B cell (primary cell): ENCODE results near the gene AKR1B15. TPM values are rescaled to one million over a fixed set of nuclear protein-coding genes. Genes with fewer than 3 reads are reported as not detected.

Source experiments
- ATAC-seq: fragments of 200-7000 bp; cut with Tn5 transposase; one replicate; pipeline ENCODE4 v1.10.0; 2021; ENCODE audit warnings: low read depth, mild to moderate bottlenecking, moderate number of reproducible peaks, moderate library complexity
- CTCF ChIA-PET: fragments of 350-600 bp; sonication (Branson Sonifier 250); formaldehyde crosslinking; loops from one replicate; lab custom pipeline; 2021; ENCODE audit warnings: antibody characterized with exemption, inconsistent platforms; lab: Charles Lee
- POLR2A ChIA-PET: fragments of 350-600 bp; sonication (Branson Sonifier 250); formaldehyde crosslinking; loops from one replicate; lab custom pipeline; 2021; ENCODE audit warnings: antibody characterized with exemption; lab: Charles Lee
- DNase-seq: peaks from one replicate; pipeline ENCODE4 v3.0.0; 2013
- H2AFZ ChIP-seq: 2 replicates; pipeline ENCODE4 v1.6.1; 2012; ENCODE audit warnings: mild to moderate bottlenecking, low read depth, low read length; ENCODE audit not compliant: insufficient read depth, poor library complexity, severe bottlenecking
- H3K27ac ChIP-seq, 2 donors: 1 replicate in 1 of 2; 2 replicates in 1 of 2; pipeline ENCODE4 v1.5.1; 2012 to 2013; ENCODE audit warnings: low read length in 2 of 2, mild to moderate bottlenecking in 2 of 2, moderate library complexity in 1 of 2
- H3K27me3 ChIP-seq, 4 experiments: fragments of 200-600 bp in 1 of 4; sonication (generic) in 1 of 4; replicated peaks in 1 of 4; 1 replicate in 2 of 4; 2 replicates in 2 of 4; pipeline versions ENCODE4 v1.6.1 to v1.7.0; 2013 to 2016; ENCODE audit warnings: low read length in 3 of 4, mild to moderate bottlenecking in 2 of 4, mixed read lengths in 1 of 4, moderate library complexity in 1 of 4; ENCODE audit not compliant: insufficient read depth in 4 of 4, control insufficient read depth in 3 of 4; ENCODE audit errors: control extremely low read depth in 1 of 4
- H3K36me3 ChIP-seq, 2 experiments: replicated peaks in 1 of 2; 1 replicate in 1 of 2; 2 replicates in 1 of 2; pipeline versions ENCODE4 v1.6.1 to v1.7.1; 2013; ENCODE audit warnings: low read length in 1 of 2; ENCODE audit not compliant: insufficient read depth in 2 of 2, control insufficient read depth in 1 of 2; ENCODE audit errors: control extremely low read depth in 1 of 2, extremely low read depth in 1 of 2
- H3K4me1 ChIP-seq, 2 donors: fragments of 200-600 bp in 1 of 2; sonication (generic) in 1 of 2; 1 replicate in 1 of 2; 2 replicates in 1 of 2; pipeline versions ENCODE4 v1.5.1 to v1.6.1; 2013 to 2017; ENCODE audit warnings: low read length in 2 of 2; ENCODE audit not compliant: control insufficient read depth in 2 of 2, insufficient read depth in 2 of 2
- H3K4me2 ChIP-seq: replicated peaks from 2 replicates; pipeline ENCODE3; 2012; ENCODE audit warnings: mild to moderate bottlenecking, low read depth, low read length; ENCODE audit not compliant: poor library complexity, severe bottlenecking
- H3K4me3 ChIP-seq, 5 experiments: fragments of 200-600 bp in 1 of 5; sonication (generic) in 1 of 5; 1 replicate in 3 of 5; 2 replicates in 2 of 5; pipeline versions ENCODE4 v1.5.1 to v1.7.0; 2011 to 2016; ENCODE audit warnings: low read length in 4 of 5, mild to moderate bottlenecking in 4 of 5, low read depth in 2 of 5, control low read depth in 1 of 5, moderate library complexity in 1 of 5; ENCODE audit not compliant: insufficient read depth in 1 of 5; ENCODE audit errors: control extremely low read depth in 1 of 5, extremely low read depth in 1 of 5
- H3K79me2 ChIP-seq: fragments of 200-600 bp; sonication (generic); one replicate; pipeline ENCODE4 v1.6.0; 2016; ENCODE audit warnings: low read length; ENCODE audit not compliant: control insufficient read depth, insufficient read depth
- H3K9ac ChIP-seq: fragments of 200-600 bp; sonication (generic); 2 replicates; pipeline ENCODE4 v1.6.1; 2017; ENCODE audit warnings: mild to moderate bottlenecking, low read length, moderate library complexity
- H3K9me3 ChIP-seq, 3 donors: one replicate each; pipeline versions ENCODE4 v1.6.1 to v1.7.1; 2013; ENCODE audit warnings: low read length in 2 of 3; ENCODE audit not compliant: control insufficient read depth in 2 of 3, insufficient read depth in 1 of 3; ENCODE audit errors: control extremely low read depth in 1 of 3
- H4K20me1 ChIP-seq: 2 replicates; pipeline ENCODE4 v1.6.0; 2012; ENCODE audit warnings: mild to moderate bottlenecking, low read length; ENCODE audit not compliant: insufficient read depth, control insufficient read depth, poor library complexity, severe bottlenecking
- H3K27ac Mint-ChIP-seq: one replicate; pipeline ENCODE4 v1.8.0; 2021; ENCODE audit warnings: mixed read lengths
- H3K27me3 Mint-ChIP-seq: one replicate; pipeline ENCODE4 v1.8.0; 2021; ENCODE audit warnings: mixed read lengths
- H3K4me1 Mint-ChIP-seq: one replicate; pipeline ENCODE4 v1.8.0; 2021; ENCODE audit warnings: mixed read lengths
- H3K4me3 Mint-ChIP-seq: one replicate; pipeline ENCODE4 v1.8.0; 2021; ENCODE audit warnings: mixed read lengths
- H3K9me3 Mint-ChIP-seq: one replicate; pipeline ENCODE4 v1.8.0; 2022; ENCODE audit warnings: mixed read lengths; ENCODE audit not compliant: insufficient read depth
- EZH2 ChIP-seq: IDR thresholded peaks from 2 replicates; pipeline ENCODE4 v1.6.1; 2012; ENCODE audit warnings: borderline replicate concordance, low read depth, mild to moderate bottlenecking, moderate library complexity, low read length; ENCODE audit not compliant: insufficient read depth, poor library complexity, severe bottlenecking
- WGBS: methylation state at CpG from one replicate; pipeline ENCODE4 v1.1.5; 2013; ENCODE audit warnings: missing lambda C conversion rate; ENCODE audit not compliant: insufficient coverage; 5-methylcytosine and 5-hydroxymethylcytosine counted together
- intact Hi-C: fragments of 100-400 bp; cut with micrococcal nuclease; formaldehyde crosslinking; loops from one replicate; pipeline ENCODE4 v1.10.0; 2022
- polyA plus RNA-seq: library from polyadenylated mRNA; depleted of rRNA; stranded (reverse); fragments of >200 nt; gene quantifications from 2 replicates; pipeline ENCODE4 v1.2.3, GENCODE V29; 2012
- total RNA-seq, 2 donors: library from RNA; stranded (reverse); fragments of 120-200 nt in 1 of 2; gene quantifications; 1 replicate in 1 of 2; 2 replicates in 1 of 2; pipeline versions ENCODE4 v1.2.3 to v1.2.4, GENCODE V29; 2013 to 2022
- TF ChIP-seq, protein P1 (sequence below): fragments of 200-600 bp; IDR thresholded peaks from one replicate; pipeline ENCODE4 v1.8.0; 2022; ENCODE audit warnings: antibody characterized with exemption, mild to moderate bottlenecking

The AKR1B15 gene
- total and polyA plus RNA-seq, 2 donors (not counting 1 experiment from before 2014, with no cell fraction given), result not detected

DNA sequence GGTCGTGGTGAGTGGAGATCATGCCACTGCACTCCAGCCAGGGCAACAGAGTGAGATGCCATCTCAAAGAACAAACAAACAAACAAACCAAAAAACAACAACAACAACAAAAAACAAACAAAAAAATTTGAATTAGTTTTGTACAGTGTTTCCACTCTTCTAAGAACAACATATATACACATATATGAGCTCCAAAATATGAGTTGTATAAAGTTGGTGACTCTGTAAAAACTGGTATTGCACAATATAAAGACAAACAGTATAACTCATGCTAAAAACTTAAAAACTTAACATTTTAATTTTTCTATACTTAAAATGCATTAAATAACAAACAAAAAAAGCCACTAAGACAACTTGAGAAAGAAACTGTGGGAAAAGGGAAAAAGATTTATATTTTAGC, 46.0 kb downstream of the AKR1B15 start:
- ChIA-PET CTCF (no interaction called here), POLR2A (no interaction called here)
- Mint-ChIP-seq H3K27me3 (peaks cover 20% of the 10 kb centered on the region), H3K4me1 (no peaks in the 10 kb centered on the region), H3K9me3 (peaks cover 5% of the 10 kb centered on the region), H3K27ac (no peak overlapping the region), H3K4me3 (no peak overlapping the region)
- intact Hi-C loops, result no loop called here
- Histone ChIP-seq H3K4me3 (no peak overlapping the region), H3K9me3 (peaks cover 0 to 10% (median 2%) of the 10 kb centered on the region in 3 donors), H3K9ac (no peak overlapping the region), H3K36me3 (no peaks in the 10 kb centered on the region), H2AFZ (no peak overlapping the region), H3K4me1 (no peaks in the 10 kb centered on the region), H3K4me2 (no peak overlapping the region), H3K27me3 (peaks cover 0 to 5% (median 1%) of the 10 kb centered on the region in 4 experiments), H3K27ac (no peak overlapping the region), H4K20me1 (no peaks in the 10 kb centered on the region), H3K79me2 (no peaks in the 10 kb centered on the region)
- WGBS, result no CpG with 5 or more reads among the region's 1 CpG
- DNase-seq (no peak), ATAC-seq (no peak)
- TF ChIP-seq EZH2, result no peak
- TF ChIP-seq, protein P1, sequence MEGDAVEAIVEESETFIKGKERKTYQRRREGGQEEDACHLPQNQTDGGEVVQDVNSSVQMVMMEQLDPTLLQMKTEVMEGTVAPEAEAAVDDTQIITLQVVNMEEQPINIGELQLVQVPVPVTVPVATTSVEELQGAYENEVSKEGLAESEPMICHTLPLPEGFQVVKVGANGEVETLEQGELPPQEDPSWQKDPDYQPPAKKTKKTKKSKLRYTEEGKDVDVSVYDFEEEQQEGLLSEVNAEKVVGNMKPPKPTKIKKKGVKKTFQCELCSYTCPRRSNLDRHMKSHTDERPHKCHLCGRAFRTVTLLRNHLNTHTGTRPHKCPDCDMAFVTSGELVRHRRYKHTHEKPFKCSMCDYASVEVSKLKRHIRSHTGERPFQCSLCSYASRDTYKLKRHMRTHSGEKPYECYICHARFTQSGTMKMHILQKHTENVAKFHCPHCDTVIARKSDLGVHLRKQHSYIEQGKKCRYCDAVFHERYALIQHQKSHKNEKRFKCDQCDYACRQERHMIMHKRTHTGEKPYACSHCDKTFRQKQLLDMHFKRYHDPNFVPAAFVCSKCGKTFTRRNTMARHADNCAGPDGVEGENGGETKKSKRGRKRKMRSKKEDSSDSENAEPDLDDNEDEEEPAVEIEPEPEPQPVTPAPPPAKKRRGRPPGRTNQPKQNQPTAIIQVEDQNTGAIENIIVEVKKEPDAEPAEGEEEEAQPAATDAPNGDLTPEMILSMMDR, result no peak

DNA sequence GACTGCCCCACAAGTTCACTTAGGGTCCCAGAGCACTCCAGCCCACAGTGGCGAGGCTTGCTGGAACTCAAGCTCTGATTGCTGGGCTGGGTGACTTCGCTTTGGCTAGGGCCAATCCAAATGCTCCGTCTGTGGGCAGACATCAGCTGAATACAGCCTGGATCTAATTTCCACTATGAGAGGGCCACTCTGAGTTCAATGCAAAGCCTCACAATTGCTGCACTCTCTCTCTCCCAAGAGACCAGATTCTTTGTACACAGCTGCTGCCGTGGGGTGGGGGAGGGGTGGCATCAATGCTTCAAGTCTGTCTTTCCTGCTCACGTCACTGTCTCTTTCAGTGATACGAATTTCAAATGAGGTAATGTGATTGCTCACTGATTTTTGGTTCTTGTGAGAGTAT, 50.5 kb downstream of the AKR1B15 start:
- intact Hi-C loops, result no loop called here

More for the DNA sequence above, 50.5 kb downstream of the AKR1B15 start:
- Histone ChIP-seq H3K4me2 (no peak overlapping the region), H3K4me1 (no peaks in the 10 kb centered on the region), H3K27me3 (peaks cover 0 to 5% (median 5%) of the 10 kb centered on the region in 4 experiments), H4K20me1 (no peaks in the 10 kb centered on the region), H3K4me3 (no peak overlapping the region), H2AFZ (no peak overlapping the region), H3K27ac (no peak overlapping the region), H3K79me2 (no peaks in the 10 kb centered on the region), H3K9ac (no peak overlapping the region), H3K9me3 (peaks cover 0 to 5% (median 2%) of the 10 kb centered on the region in 3 donors), H3K36me3 (no peaks in the 10 kb centered on the region)
- Mint-ChIP-seq H3K9me3 (peaks cover 2% of the 10 kb centered on the region), H3K27me3 (peaks cover 37% of the 10 kb centered on the region), H3K4me3 (no peak overlapping the region), H3K27ac (no peak overlapping the region), H3K4me1 (no peaks in the 10 kb centered on the region)
- TF ChIP-seq, protein P1, result no peak
- TF ChIP-seq EZH2, result no peak
- DNase-seq, result no peak
- WGBS, result 75% methylated on average over 3 of the region's 6 CpGs
- no peak for ATAC-seq
- ChIA-PET POLR2A (no interaction called here), CTCF (interaction anchor here (1.9 to 2.6 kb wide), 2 partner anchors 9 to 167 kb away, joined by 5 to 12 read pairs; no protein-coding TSS in a partner anchor)
